Measurements from ENCODE around the gene PPARD. TPM values are rescaled to one million over a fixed set of nuclear protein-coding genes. Genes with fewer than 3 reads are reported as not detected.

PPARD gene
- total RNA-seq, 1 experiment from 2014 or later: 24.7 TPM

GRCh38 chr6:35474942-35475570, 132.7 kb downstream of the PPARD start:
- intact Hi-C loops (cut with micrococcal nuclease; ENCODE audit: unreplicated experiment): no loop called here
- no peak for DNase-seq
- H4K20me1 ChIP-seq (ENCODE audit: insufficient read depth): peaks cover 40% of the 10 kb centered on the region
- ChIA-PET POLR2A (ENCODE audit: unreplicated experiment) (no interaction called here), CTCF (no interaction called here)
- H3K9me3 ChIP-seq (ENCODE audit: insufficient read depth, low read depth): no peaks in the 10 kb centered on the region
- H3K9me2 ChIP-seq (ENCODE audit: insufficient read depth): no peaks in the 10 kb centered on the region
- no TSS peak for BruUV-seq (replicated peaks)
- H3K79me2 ChIP-seq (ENCODE audit: low read depth): peaks cover 23% of the 10 kb centered on the region
- TF ChIP-seq EZH2 (IDR thresholded peaks at IDR 0.05; ENCODE audit: low read depth): no peak
- no peak for TF ChIP-seq CTCF (conservative IDR thresholded peaks at IDR 0.05)
- H3K4me1 ChIP-seq (replicated peaks; ENCODE audit: insufficient read depth): peaks cover 20% of the 10 kb centered on the region
- no peak overlapping the region for H3K4me2 ChIP-seq
- no peak overlapping the region for H3K27ac ChIP-seq
- H3K4me3 ChIP-seq: no peak overlapping the region
- H3K36me3 ChIP-seq (ENCODE audit: low read depth): peaks cover 23% of the 10 kb centered on the region
- H3K27me3 ChIP-seq (ENCODE audit: insufficient read depth, low read depth): no peaks in the 10 kb centered on the region
- peaks cover 48% of the 10 kb centered on the region for H3F3A ChIP-seq (ENCODE audit: insufficient read depth, low read depth)
- H2AFZ ChIP-seq: no peak overlapping the region

GRCh38 chr6:35475573-35475972, 133.2 kb downstream of the PPARD start:
- CTCF ChIA-PET: no interaction called here
- Histone ChIP-seq H3K9me3 (ENCODE audit: insufficient read depth, low read depth) (no peaks in the 10 kb centered on the region), H3K4me2 (no peak overlapping the region), H3K36me3 (ENCODE audit: low read depth) (peaks cover 18% of the 10 kb centered on the region; the same call in 1 of the 2 replicates), H3K79me2 (ENCODE audit: low read depth) (peaks cover 18% of the 10 kb centered on the region), H3K27me3 (ENCODE audit: insufficient read depth, low read depth) (no peaks in the 10 kb centered on the region), H3K4me1 (replicated peaks; ENCODE audit: insufficient read depth) (peaks cover 15% of the 10 kb centered on the region), H4K20me1 (ENCODE audit: insufficient read depth) (peaks cover 35% of the 10 kb centered on the region), H2AFZ (no peak overlapping the region), H3K27ac (no peak overlapping the region), H3F3A (ENCODE audit: insufficient read depth, low read depth) (peaks cover 43% of the 10 kb centered on the region), H3K9me2 (ENCODE audit: insufficient read depth) (no peaks in the 10 kb centered on the region), H3K4me3 (no peak overlapping the region)
- TF ChIP-seq CTCF (conservative IDR thresholded peaks at IDR 0.05) (no peak), EZH2 (IDR thresholded peaks at IDR 0.05; ENCODE audit: low read depth) (no peak)
- BruUV-seq (replicated peaks): no TSS peak
- intact Hi-C loops (cut with micrococcal nuclease; ENCODE audit: unreplicated experiment): no loop called here
- DNase-seq: no peak
- POLR2A ChIA-PET (ENCODE audit: unreplicated experiment): no interaction called here

GRCh38 chr6:35476004-35476403, 133.6 kb downstream of the PPARD start:
- peaks cover 31% of the 10 kb centered on the region for H4K20me1 ChIP-seq (ENCODE audit: insufficient read depth)
- H3K4me2 ChIP-seq: no peak overlapping the region
- no peak overlapping the region for H3K27ac ChIP-seq
- no peaks in the 10 kb centered on the region for H3K9me2 ChIP-seq (ENCODE audit: insufficient read depth)
- H3K4me1 ChIP-seq (replicated peaks; ENCODE audit: insufficient read depth): peaks cover 11% of the 10 kb centered on the region
- peaks cover 14% of the 10 kb centered on the region; the same call in 1 of the 2 replicates for H3K36me3 ChIP-seq (ENCODE audit: low read depth)
- no peaks in the 10 kb centered on the region for H3K27me3 ChIP-seq (ENCODE audit: insufficient read depth, low read depth)
- H3K9me3 ChIP-seq (ENCODE audit: insufficient read depth, low read depth): no peaks in the 10 kb centered on the region
- POLR2A ChIA-PET (ENCODE audit: unreplicated experiment): no interaction called here
- H3F3A ChIP-seq (ENCODE audit: insufficient read depth, low read depth): peaks cover 39% of the 10 kb centered on the region
- H3K4me3 ChIP-seq: no peak overlapping the region
- no peak overlapping the region for H2AFZ ChIP-seq
- no TSS peak for BruUV-seq (replicated peaks)
- DNase-seq: no peak
- H3K79me2 ChIP-seq (ENCODE audit: low read depth): peaks cover 13% of the 10 kb centered on the region
- TF ChIP-seq EZH2 (IDR thresholded peaks at IDR 0.05; ENCODE audit: low read depth) (no peak), CTCF (conservative IDR thresholded peaks at IDR 0.05) (no peak)
- CTCF ChIA-PET: no interaction called here
- intact Hi-C loops (cut with micrococcal nuclease; ENCODE audit: unreplicated experiment): no loop called here

Measured in PC-9 (cell line).